HepG2 (cell line): ENCODE data around the gene FAM131A.

Source experiments
- ELF1 ChIP-seq: sonication (generic); formaldehyde crosslinking; IDR thresholded peaks from 2 replicates; pipeline ENCODE4 v1.4.0; 2020; ENCODE audit warnings: missing genetic modification reagents
- KAT2B ChIP-seq: fragments of 150-350 bp; IDR thresholded peaks from 2 replicates; pipeline ENCODE4 v1.6.1; 2014; ENCODE audit warnings: low read depth, low read length, borderline replicate concordance
- KDM1A ChIP-seq: IDR thresholded peaks from 2 replicates; pipeline ENCODE4 v1.6.1; 2016; ENCODE audit warnings: missing compliant biosample characterization
- POLR2A ChIP-seq, 2 experiments: IDR thresholded peaks; 2 replicates each; pipeline ENCODE4 v1.6.1; 2011; ENCODE audit warnings: low read depth in 2 of 2, low read length in 2 of 2, mild to moderate bottlenecking in 1 of 2, moderate library complexity in 1 of 2; ENCODE audit not compliant: insufficient read depth in 1 of 2
- POLR2AphosphoS5 ChIP-seq: IDR thresholded peaks from 2 replicates; pipeline ENCODE4 v1.6.1; 2012; ENCODE audit warnings: low read depth, low read length
- PRPF4 ChIP-seq: fragments of 200-400 bp; formaldehyde crosslinking; IDR thresholded peaks from 2 replicates; pipeline ENCODE4 v1.6.1; 2016; ENCODE audit warnings: low read length, low read depth; ENCODE audit not compliant: poor library complexity, severe bottlenecking
- ZNF775 ChIP-seq: sonication (generic); formaldehyde crosslinking; IDR thresholded peaks from 2 replicates; pipeline ENCODE4 v1.4.0; 2020; ENCODE audit warnings: missing genetic modification reagents, mild to moderate bottlenecking, moderate library complexity, borderline replicate concordance
- TF ChIP-seq, protein P1 (sequence below): sonication (generic); formaldehyde crosslinking; IDR thresholded peaks from 2 replicates; pipeline ENCODE4 v1.5.0; 2020; ENCODE audit warnings: mild to moderate bottlenecking, missing genetic modification reagents, moderate library complexity
- TF ChIP-seq, protein P2 (sequence below): sonication (generic); formaldehyde crosslinking; IDR thresholded peaks from 2 replicates; pipeline ENCODE4 v1.5.0; 2020; ENCODE audit warnings: mild to moderate bottlenecking, missing genetic modification reagents, borderline replicate concordance
- TF ChIP-seq, protein P3 (sequence below): IDR thresholded peaks from 2 replicates; pipeline ENCODE4 v1.6.1; 2016; ENCODE audit warnings: missing compliant biosample characterization, missing genetic modification reagents, borderline replicate concordance

DNA sequence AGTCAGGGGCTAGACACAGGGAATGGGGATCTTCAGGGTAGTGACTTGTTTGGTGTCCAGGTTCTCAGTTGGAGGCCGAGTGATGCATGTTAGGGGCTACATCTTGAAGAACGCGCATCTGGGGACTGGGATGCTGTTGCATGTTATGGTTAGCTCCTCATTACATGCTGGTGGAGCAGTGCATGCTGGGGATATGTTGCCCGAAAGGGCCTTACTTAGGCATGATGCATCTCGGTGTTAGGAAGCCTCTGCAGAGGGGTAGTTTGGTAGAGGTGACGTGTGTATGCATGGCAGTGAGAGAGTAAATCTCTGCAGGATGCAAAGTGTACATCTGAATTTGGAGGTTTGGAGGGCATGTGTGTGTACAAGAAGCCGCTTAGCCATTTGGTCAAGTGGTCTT is 20.6 kb upstream of the FAM131A start:
- TF ChIP-seq, protein P1, sequence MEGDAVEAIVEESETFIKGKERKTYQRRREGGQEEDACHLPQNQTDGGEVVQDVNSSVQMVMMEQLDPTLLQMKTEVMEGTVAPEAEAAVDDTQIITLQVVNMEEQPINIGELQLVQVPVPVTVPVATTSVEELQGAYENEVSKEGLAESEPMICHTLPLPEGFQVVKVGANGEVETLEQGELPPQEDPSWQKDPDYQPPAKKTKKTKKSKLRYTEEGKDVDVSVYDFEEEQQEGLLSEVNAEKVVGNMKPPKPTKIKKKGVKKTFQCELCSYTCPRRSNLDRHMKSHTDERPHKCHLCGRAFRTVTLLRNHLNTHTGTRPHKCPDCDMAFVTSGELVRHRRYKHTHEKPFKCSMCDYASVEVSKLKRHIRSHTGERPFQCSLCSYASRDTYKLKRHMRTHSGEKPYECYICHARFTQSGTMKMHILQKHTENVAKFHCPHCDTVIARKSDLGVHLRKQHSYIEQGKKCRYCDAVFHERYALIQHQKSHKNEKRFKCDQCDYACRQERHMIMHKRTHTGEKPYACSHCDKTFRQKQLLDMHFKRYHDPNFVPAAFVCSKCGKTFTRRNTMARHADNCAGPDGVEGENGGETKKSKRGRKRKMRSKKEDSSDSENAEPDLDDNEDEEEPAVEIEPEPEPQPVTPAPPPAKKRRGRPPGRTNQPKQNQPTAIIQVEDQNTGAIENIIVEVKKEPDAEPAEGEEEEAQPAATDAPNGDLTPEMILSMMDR = no peak
- TF ChIP-seq ZNF775 (no peak), PRPF4 (no peak), POLR2A (IDR thresholded peaks at IDR 0.05; ENCODE audit: insufficient read depth in 1 of 2, low read depth in 2 of 2, low read length in 2 of 2) (peak in 1 of 2 experiments; percentile 21; a peak in 1 of 4 replicates), KDM1A (CRISPR knock-in tag) (no peak), KAT2B (no peak), ELF1 (no peak), POLR2AphosphoS5 (no peak)
- TF ChIP-seq, protein P2, sequence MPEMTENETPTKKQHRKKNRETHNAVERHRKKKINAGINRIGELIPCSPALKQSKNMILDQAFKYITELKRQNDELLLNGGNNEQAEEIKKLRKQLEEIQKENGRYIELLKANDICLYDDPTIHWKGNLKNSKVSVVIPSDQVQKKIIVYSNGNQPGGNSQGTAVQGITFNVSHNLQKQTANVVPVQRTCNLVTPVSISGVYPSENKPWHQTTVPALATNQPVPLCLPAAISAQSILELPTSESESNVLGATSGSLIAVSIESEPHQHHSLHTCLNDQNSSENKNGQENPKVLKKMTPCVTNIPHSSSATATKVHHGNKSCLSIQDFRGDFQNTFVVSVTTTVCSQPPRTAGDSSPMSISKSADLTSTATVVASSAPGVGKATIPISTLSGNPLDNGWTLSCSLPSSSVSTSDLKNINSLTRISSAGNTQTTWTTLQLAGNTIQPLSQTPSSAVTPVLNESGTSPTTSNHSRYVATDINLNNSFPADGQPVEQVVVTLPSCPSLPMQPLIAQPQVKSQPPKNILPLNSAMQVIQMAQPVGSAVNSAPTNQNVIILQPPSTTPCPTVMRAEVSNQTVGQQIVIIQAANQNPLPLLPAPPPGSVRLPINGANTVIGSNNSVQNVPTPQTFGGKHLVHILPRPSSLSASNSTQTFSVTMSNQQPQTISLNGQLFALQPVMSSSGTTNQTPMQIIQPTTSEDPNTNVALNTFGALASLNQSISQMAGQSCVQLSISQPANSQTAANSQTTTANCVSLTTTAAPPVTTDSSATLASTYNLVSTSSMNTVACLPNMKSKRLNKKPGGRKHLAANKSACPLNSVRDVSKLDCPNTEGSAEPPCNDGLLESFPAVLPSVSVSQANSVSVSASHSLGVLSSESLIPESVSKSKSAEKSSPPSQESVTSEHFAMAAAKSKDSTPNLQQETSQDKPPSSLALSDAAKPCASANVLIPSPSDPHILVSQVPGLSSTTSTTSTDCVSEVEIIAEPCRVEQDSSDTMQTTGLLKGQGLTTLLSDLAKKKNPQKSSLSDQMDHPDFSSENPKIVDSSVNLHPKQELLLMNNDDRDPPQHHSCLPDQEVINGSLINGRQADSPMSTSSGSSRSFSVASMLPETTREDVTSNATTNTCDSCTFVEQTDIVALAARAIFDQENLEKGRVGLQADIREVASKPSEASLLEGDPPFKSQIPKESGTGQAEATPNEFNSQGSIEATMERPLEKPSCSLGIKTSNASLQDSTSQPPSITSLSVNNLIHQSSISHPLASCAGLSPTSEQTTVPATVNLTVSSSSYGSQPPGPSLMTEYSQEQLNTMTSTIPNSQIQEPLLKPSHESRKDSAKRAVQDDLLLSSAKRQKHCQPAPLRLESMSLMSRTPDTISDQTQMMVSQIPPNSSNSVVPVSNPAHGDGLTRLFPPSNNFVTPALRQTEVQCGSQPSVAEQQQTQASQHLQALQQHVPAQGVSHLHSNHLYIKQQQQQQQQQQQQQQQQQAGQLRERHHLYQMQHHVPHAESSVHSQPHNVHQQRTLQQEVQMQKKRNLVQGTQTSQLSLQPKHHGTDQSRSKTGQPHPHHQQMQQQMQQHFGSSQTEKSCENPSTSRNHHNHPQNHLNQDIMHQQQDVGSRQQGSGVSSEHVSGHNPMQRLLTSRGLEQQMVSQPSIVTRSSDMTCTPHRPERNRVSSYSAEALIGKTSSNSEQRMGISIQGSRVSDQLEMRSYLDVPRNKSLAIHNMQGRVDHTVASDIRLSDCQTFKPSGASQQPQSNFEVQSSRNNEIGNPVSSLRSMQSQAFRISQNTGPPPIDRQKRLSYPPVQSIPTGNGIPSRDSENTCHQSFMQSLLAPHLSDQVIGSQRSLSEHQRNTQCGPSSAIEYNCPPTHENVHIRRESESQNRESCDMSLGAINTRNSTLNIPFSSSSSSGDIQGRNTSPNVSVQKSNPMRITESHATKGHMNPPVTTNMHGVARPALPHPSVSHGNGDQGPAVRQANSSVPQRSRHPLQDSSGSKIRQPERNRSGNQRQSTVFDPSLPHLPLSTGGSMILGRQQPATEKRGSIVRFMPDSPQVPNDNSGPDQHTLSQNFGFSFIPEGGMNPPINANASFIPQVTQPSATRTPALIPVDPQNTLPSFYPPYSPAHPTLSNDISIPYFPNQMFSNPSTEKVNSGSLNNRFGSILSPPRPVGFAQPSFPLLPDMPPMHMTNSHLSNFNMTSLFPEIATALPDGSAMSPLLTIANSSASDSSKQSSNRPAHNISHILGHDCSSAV (CRISPR knock-in tag) = no peak
- TF ChIP-seq, protein P3, sequence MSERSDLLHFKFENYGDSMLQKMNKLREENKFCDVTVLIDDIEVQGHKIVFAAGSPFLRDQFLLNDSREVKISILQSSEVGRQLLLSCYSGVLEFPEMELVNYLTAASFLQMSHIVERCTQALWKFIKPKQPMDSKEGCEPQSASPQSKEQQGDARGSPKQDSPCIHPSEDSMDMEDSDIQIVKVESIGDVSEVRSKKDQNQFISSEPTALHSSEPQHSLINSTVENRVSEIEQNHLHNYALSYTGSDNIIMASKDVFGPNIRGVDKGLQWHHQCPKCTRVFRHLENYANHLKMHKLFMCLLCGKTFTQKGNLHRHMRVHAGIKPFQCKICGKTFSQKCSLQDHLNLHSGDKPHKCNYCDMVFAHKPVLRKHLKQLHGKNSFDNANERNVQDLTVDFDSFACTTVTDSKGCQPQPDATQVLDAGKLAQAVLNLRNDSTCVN (CRISPR knock-in tag) = no peak
